GM23248 (cell line): ENCODE data around the gene CEP170.

Experiments used
- EZH2 ChIP-seq: fragments of 200-600 bp; sonication (generic); IDR thresholded peaks from 2 replicates; pipeline ENCODE4 v1.6.1; 2018; ENCODE audit warnings: antibody characterized with exemption, mild to moderate bottlenecking; ENCODE audit not compliant: insufficient read depth, poor library complexity, severe bottlenecking
- EZH2phosphoT487 ChIP-seq: fragments of 200-600 bp; sonication (generic); IDR thresholded peaks from 2 replicates; pipeline ENCODE4 v1.6.1; 2018; ENCODE audit warnings: antibody characterized with exemption, moderate library complexity, mild to moderate bottlenecking, low read depth; ENCODE audit not compliant: insufficient read depth

DNA sequence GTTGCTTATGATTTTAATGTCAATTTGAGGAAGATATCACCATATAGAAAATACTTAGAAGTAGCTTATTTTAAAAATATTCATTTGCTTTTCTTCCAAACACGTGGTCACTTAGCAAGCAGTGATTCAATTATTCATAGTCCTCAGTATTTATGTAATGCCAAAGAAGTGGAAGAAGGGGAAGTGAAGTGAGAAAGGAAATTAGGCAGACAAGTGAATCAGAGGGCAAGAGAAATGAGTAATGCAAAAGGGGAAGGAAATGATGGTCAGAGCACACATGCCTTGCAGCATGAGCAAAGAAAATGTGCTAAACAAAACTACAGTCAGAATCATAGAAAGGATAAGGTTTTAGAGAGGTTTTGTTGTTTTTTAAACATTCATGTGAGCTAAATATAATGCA is 32.6 kb upstream of the CEP170 start:
- TF ChIP-seq EZH2 (no peak), EZH2phosphoT487 (no peak)
